ENCODE measurements around the gene RAB3IL1.

Gene RAB3IL1

DNA sequence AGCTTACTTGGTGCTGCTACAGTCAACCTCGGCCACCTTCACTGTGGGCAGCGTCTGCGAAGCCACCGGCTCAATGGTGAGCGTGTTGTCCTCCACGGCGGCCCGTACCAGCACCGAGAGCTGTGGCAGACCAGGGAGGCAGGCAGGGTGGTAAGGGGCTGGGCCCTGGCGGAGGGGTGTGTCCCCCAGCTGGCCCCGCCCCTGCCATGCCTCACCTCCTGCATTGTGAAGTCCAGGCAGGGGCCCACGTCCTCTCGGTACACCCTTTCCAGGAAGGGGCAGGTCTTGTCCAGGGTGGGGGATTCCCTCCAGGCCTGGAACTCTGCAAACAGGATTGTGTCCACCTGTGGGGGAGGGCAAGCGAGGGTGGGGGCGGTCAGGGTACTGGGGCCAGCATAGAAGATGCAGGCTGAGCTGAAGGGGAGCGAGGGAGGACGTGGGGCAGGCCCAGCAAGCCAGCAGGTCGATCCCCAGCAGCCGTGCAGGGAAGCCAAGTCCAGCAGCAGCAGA, 12.8 kb downstream of the RAB3IL1 start:
- H3K79me1 ChIP-seq (replicated peaks; ENCODE audit: low read length, poor library complexity, severe bottlenecking), result no peaks in the 10 kb centered on the region
- H3K4me1 ChIP-seq (ENCODE audit: control insufficient read depth, insufficient read depth, low read depth, low read length), result peaks cover 4% of the 10 kb centered on the region
- WGBS, result 79% methylated on average over 18 of the region's 19 CpGs
- H3K36me3 ChIP-seq (ENCODE audit: control insufficient read depth in 1 of 2, insufficient read depth in 2 of 2, low read depth in 1 of 2, low read length in 2 of 2), result peaks cover 0 to 76% of the 10 kb centered on the region in 2 experiments
- no peak for DNase-seq
- peak overlapping the region in 1 of 2 experiments; percentile 44 for H3K14ac ChIP-seq (ENCODE audit: low read length in 2 of 2)
- H2BK120ac ChIP-seq (ENCODE audit: low read depth, low read length), result no peak overlapping the region
- no peak overlapping the region for H3K4ac ChIP-seq (ENCODE audit: low read depth in 1 of 2, low read length in 2 of 2)
- H4K91ac ChIP-seq (ENCODE audit: low read length), result no peak overlapping the region
- H3K4me2 ChIP-seq (ENCODE audit: low read length, poor library complexity, severe bottlenecking), result no peak overlapping the region
- H3K9ac ChIP-seq (ENCODE audit: low read length), result no peak overlapping the region
- no peak overlapping the region for H2AK5ac ChIP-seq (ENCODE audit: low read length, severe bottlenecking)
- H4K8ac ChIP-seq (ENCODE audit: low read length), result no peak overlapping the region
- no peak overlapping the region for H3K23ac ChIP-seq (ENCODE audit: low read length in 2 of 2)
- no peak overlapping the region for H2AFZ ChIP-seq (ENCODE audit: low read depth, low read length)
- no peak overlapping the region for H2BK12ac ChIP-seq (ENCODE audit: low read length in 2 of 2)
- no peak overlapping the region for H2BK15ac ChIP-seq (ENCODE audit: low read depth, poor library complexity, severe bottlenecking)
- H3K18ac ChIP-seq (ENCODE audit: low read depth in 1 of 2, low read length in 2 of 2), result no peak overlapping the region
- no peaks in the 10 kb centered on the region for H3K9me3 ChIP-seq (ENCODE audit: control insufficient read depth, low read length)
- no peak overlapping the region for H3K27ac ChIP-seq (ENCODE audit: low read length, poor library complexity, severe bottlenecking)
- H3K27me3 ChIP-seq (ENCODE audit: control insufficient read depth in 1 of 2, insufficient read depth in 1 of 2, low read length in 2 of 2), result peaks cover 0 to 14% of the 10 kb centered on the region in 2 experiments
- no peak overlapping the region for H3K4me3 ChIP-seq (ENCODE audit: insufficient read depth in 1 of 2, low read depth in 1 of 2, low read length in 2 of 2)
- no peak overlapping the region for H2BK5ac ChIP-seq (ENCODE audit: low read depth, low read length, poor library complexity, severe bottlenecking)

DNA sequence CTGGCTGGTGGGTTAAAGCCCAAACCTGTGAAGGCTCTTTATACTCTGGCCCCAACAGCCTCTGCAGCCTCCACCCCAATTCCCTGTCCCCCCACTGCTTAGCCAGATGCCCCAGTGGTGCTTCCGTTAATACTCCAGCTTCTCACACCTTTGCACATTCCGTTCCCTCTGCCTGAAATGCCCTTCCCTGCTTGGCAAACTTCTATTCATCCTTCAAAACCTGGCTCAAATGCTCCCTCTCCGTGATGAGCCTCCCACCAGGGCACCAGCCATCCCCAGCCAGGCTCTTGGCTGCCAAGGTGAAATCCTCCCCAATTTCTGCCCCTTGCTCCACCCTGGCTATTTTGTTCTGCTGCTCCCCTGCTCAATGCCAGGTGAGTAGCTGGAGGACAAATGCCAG, 13.5 kb downstream of the RAB3IL1 start:
- no peak overlapping the region for H3K4ac ChIP-seq (ENCODE audit: low read depth in 1 of 2, low read length in 2 of 2)
- no peak overlapping the region for H2BK120ac ChIP-seq (ENCODE audit: low read depth, low read length)
- H3K9ac ChIP-seq (ENCODE audit: low read length), result no peak overlapping the region
- H3K27ac ChIP-seq (ENCODE audit: low read length, poor library complexity, severe bottlenecking), result no peak overlapping the region
- H3K18ac ChIP-seq (ENCODE audit: low read depth in 1 of 2, low read length in 2 of 2), result no peak overlapping the region
- H3K36me3 ChIP-seq (ENCODE audit: control insufficient read depth in 1 of 2, insufficient read depth in 2 of 2, low read depth in 1 of 2, low read length in 2 of 2), result peaks cover 0 to 76% of the 10 kb centered on the region in 2 experiments
- peaks cover 6% of the 10 kb centered on the region for H3K4me1 ChIP-seq (ENCODE audit: control insufficient read depth, insufficient read depth, low read depth, low read length)
- no peak overlapping the region for H2BK15ac ChIP-seq (ENCODE audit: low read depth, poor library complexity, severe bottlenecking)
- H4K91ac ChIP-seq (ENCODE audit: low read length), result no peak overlapping the region
- no peak overlapping the region for H3K23ac ChIP-seq (ENCODE audit: low read length in 2 of 2)
- H3K14ac ChIP-seq (ENCODE audit: low read length in 2 of 2), result no peak overlapping the region
- no peak overlapping the region for H2AK5ac ChIP-seq (ENCODE audit: low read length, severe bottlenecking)
- no peak overlapping the region for H3K4me3 ChIP-seq (ENCODE audit: insufficient read depth in 1 of 2, low read depth in 1 of 2, low read length in 2 of 2)
- no peak overlapping the region for H3K4me2 ChIP-seq (ENCODE audit: low read length, poor library complexity, severe bottlenecking)
- no peak overlapping the region for H4K8ac ChIP-seq (ENCODE audit: low read length)
- no peaks in the 10 kb centered on the region for H3K79me1 ChIP-seq (replicated peaks; ENCODE audit: low read length, poor library complexity, severe bottlenecking)
- no peaks in the 10 kb centered on the region for H3K9me3 ChIP-seq (ENCODE audit: control insufficient read depth, low read length)
- no peak overlapping the region for H2BK12ac ChIP-seq (ENCODE audit: low read length in 2 of 2)
- H2BK5ac ChIP-seq (ENCODE audit: low read depth, low read length, poor library complexity, severe bottlenecking), result no peak overlapping the region
- no peak overlapping the region for H2AFZ ChIP-seq (ENCODE audit: low read depth, low read length)
- peaks cover 0 to 14% of the 10 kb centered on the region in 2 experiments for H3K27me3 ChIP-seq (ENCODE audit: control insufficient read depth in 1 of 2, insufficient read depth in 1 of 2, low read length in 2 of 2)
- DNase-seq, result no peak
- WGBS, result 86% methylated on average over 3 of the region's 3 CpGs

DNA sequence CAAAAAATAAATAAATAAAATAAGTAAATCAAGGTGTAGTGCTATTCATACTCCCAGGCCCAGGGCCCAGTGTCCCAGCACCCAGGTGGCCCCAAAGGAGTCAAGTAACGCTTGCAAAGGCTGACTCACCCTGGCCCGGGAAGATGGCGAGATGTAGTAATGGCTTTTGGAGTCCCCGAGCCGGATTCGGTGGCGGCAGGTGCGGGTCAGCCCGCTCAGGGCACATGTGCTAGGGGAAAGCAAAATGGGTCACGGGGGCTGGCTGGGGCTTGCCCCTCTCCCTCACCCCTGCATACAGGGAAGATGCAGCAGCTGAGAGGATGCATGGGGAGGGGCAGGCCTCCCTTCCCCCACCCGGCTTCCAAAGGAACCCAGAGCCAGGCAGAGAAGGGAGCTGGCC, 15.1 kb downstream of the RAB3IL1 start:
- Histone ChIP-seq H2AFZ (ENCODE audit: low read depth, low read length) (no peak overlapping the region), H2BK5ac (ENCODE audit: low read depth, low read length, poor library complexity, severe bottlenecking) (no peak overlapping the region), H3K4ac (ENCODE audit: low read depth in 1 of 2, low read length in 2 of 2) (no peak overlapping the region), H3K27me3 (ENCODE audit: control insufficient read depth in 1 of 2, insufficient read depth in 1 of 2, low read length in 2 of 2) (peaks cover 0 to 14% of the 10 kb centered on the region in 2 experiments), H2BK120ac (ENCODE audit: low read depth, low read length) (no peak overlapping the region), H2BK12ac (ENCODE audit: low read length in 2 of 2) (no peak overlapping the region), H3K23ac (ENCODE audit: low read length in 2 of 2) (no peak overlapping the region), H3K4me3 (ENCODE audit: insufficient read depth in 1 of 2, low read depth in 1 of 2, low read length in 2 of 2) (no peak overlapping the region), H3K9me3 (ENCODE audit: control insufficient read depth, low read length) (no peaks in the 10 kb centered on the region), H3K9ac (ENCODE audit: low read length) (no peak overlapping the region), H2BK15ac (ENCODE audit: low read depth, poor library complexity, severe bottlenecking) (no peak overlapping the region), H3K4me1 (ENCODE audit: control insufficient read depth, insufficient read depth, low read depth, low read length) (peaks cover 3% of the 10 kb centered on the region), H4K8ac (ENCODE audit: low read length) (no peak overlapping the region), H3K14ac (ENCODE audit: low read length in 2 of 2) (no peak overlapping the region), H4K91ac (ENCODE audit: low read length) (no peak overlapping the region), H3K27ac (ENCODE audit: low read length, poor library complexity, severe bottlenecking) (no peak overlapping the region), H3K4me2 (ENCODE audit: low read length, poor library complexity, severe bottlenecking) (no peak overlapping the region), H3K79me1 (replicated peaks; ENCODE audit: low read length, poor library complexity, severe bottlenecking) (no peaks in the 10 kb centered on the region), H3K36me3 (ENCODE audit: control insufficient read depth in 1 of 2, insufficient read depth in 2 of 2, low read depth in 1 of 2, low read length in 2 of 2) (peaks cover 0 to 81% of the 10 kb centered on the region in 2 experiments), H2AK5ac (ENCODE audit: low read length, severe bottlenecking) (no peak overlapping the region), H3K18ac (ENCODE audit: low read depth in 1 of 2, low read length in 2 of 2) (no peak overlapping the region)
- no peak for DNase-seq
- whole genome bisulfite sequencing, result 95% methylated on average over 4 of the region's 11 CpGs

DNA sequence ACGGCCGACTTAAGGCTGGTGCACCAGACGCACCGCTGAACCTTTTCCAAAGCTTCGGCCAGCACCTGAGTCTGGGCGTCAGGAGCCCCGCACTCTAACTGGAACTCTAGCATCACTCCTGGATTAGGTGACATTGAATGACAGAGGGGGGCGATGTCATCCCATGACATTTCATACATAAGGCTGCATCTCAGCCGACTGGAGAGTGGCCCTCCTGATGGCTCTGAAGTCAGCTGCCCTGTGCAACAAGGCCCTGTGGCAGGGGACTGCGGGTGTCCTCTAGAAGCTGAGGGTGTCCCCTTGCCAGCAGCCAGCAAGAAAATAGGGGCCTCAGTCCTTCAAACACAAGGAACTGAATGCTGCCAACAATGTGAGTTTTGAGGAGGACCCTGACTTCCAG, 16.0 kb downstream of the RAB3IL1 start:
- H2AK5ac ChIP-seq (ENCODE audit: low read length, severe bottlenecking), result no peak overlapping the region
- H3K4me2 ChIP-seq (ENCODE audit: low read length, poor library complexity, severe bottlenecking), result no peak overlapping the region
- no peak overlapping the region for H4K91ac ChIP-seq (ENCODE audit: low read length)
- H3K4ac ChIP-seq (ENCODE audit: low read depth in 1 of 2, low read length in 2 of 2), result no peak overlapping the region
- H3K36me3 ChIP-seq (ENCODE audit: control insufficient read depth in 1 of 2, insufficient read depth in 2 of 2, low read depth in 1 of 2, low read length in 2 of 2), result peaks cover 0 to 81% of the 10 kb centered on the region in 2 experiments
- H3K27ac ChIP-seq (ENCODE audit: low read length, poor library complexity, severe bottlenecking), result no peak overlapping the region
- H4K8ac ChIP-seq (ENCODE audit: low read length), result no peak overlapping the region
- no peak overlapping the region for H2BK15ac ChIP-seq (ENCODE audit: low read depth, poor library complexity, severe bottlenecking)
- H3K4me3 ChIP-seq (ENCODE audit: insufficient read depth in 1 of 2, low read depth in 1 of 2, low read length in 2 of 2), result no peak overlapping the region
- 83% methylated on average over 10 of the region's 10 CpGs for WGBS
- no peak overlapping the region for H2BK12ac ChIP-seq (ENCODE audit: low read length in 2 of 2)
- no peak overlapping the region for H3K23ac ChIP-seq (ENCODE audit: low read length in 2 of 2)
- peaks cover 0 to 14% of the 10 kb centered on the region in 2 experiments for H3K27me3 ChIP-seq (ENCODE audit: control insufficient read depth in 1 of 2, insufficient read depth in 1 of 2, low read length in 2 of 2)
- H3K79me1 ChIP-seq (replicated peaks; ENCODE audit: low read length, poor library complexity, severe bottlenecking), result no peaks in the 10 kb centered on the region
- no peaks in the 10 kb centered on the region for H3K9me3 ChIP-seq (ENCODE audit: control insufficient read depth, low read length)
- no peak overlapping the region for H2BK120ac ChIP-seq (ENCODE audit: low read depth, low read length)
- H3K18ac ChIP-seq (ENCODE audit: low read depth in 1 of 2, low read length in 2 of 2), result no peak overlapping the region
- DNase-seq, result no peak
- H3K14ac ChIP-seq (ENCODE audit: low read length in 2 of 2), result no peak overlapping the region
- H2BK5ac ChIP-seq (ENCODE audit: low read depth, low read length, poor library complexity, severe bottlenecking), result no peak overlapping the region
- H3K9ac ChIP-seq (ENCODE audit: low read length), result no peak overlapping the region
- no peak overlapping the region for H2AFZ ChIP-seq (ENCODE audit: low read depth, low read length)
- peaks cover 3% of the 10 kb centered on the region for H3K4me1 ChIP-seq (ENCODE audit: control insufficient read depth, insufficient read depth, low read depth, low read length)

Measured in mesenchymal stem cell (in vitro differentiated cells and primary cell).